ENCODE measurements around the gene LY86. TPM values are rescaled to one million over a fixed set of nuclear protein-coding genes. Genes with fewer than 3 reads are reported as not detected.

The LY86 gene
- total RNA-seq (2014; rRNA removed; shearing (Covaris generic)), result not detected in 2 replicates

GRCh38 chr6:6588064-6588923 lies at the start of gene LY86:
Gene LY86 (plus strand): TSS chr6:6588720. CDS start chr6:6588735, 15 bp downstream.
- no peak for DNase-seq (ENCODE audit: low read depth)

DNA sequence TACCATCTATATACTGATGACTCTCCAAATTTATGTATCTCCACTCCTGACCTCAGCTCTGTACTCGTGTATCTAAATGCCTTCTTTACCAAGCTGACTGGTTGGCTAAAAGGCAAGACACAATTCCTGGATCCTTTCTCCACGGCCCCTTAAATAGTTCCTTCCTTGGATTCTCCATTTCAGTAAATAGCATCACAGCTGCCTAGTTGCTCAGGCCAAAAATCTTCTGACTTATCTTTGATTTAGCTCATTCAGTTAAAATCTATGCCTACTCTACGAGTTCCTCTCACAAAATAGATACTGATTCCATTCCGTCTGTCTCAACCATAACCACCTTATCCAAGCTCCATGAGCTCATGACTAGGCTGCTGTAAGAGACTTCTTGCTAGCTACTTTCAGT lies 49.5 kb upstream of the LY86 start:
- DNase-seq (ENCODE audit: low read depth), result no peak

DNA sequence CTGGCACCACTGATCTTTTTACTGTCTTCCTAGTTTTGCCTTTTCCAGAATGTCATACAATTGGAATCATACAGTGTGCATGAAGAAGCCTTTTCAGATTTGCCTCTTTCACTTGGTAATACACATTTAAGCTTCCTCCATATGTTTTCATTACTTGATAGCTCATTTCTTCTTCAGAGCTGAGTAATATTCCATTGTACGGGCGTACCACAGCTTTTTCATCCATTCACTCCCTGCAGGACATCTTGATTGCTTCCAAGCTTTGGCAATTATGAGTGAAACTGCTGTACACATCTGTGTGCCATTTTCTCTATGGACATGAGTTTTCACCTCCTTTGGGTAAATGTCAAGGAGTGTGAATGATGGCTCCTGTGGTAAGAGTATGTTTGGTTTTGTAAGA lies 46.2 kb upstream of the LY86 start:
- DNase-seq (ENCODE audit: low read depth), result no peak

DNA sequence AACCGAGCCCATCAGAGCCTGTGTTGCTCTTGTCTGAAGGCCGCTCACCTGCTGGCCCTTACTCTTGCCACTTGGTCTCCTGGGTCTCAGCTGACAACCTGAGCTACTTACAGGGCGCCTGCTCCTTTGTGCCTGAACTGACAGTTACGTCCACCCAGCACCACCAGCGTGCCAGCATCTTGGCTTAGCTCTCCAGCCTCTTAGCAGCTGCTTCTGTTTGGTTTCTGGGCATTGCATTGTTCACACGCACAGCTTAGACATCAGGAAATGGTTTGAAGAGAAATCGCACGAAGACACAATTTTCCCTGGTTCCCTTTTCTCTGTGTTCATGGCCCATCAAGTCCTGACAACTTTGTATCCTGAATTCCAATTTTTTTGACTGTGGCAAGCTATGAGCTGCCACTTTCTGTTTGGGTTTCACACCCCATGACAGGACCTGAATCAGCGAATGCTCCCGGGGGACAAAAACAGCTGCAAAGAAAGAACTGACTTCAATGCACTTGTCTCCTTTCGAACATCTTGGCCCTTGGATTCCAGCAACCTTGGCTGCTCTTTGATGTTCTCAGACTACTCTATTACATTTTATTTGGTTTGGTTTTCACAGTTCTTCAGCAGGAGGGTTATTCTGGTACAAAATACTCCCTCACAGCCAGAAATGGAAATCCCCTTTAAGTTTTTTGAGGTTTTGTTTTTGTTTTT lies 45.2 kb upstream of the LY86 start:
- no peak for DNase-seq (ENCODE audit: low read depth)

GRCh38 chr6:6545616-6546317 lies 42.8 kb upstream of the LY86 start:
- DNase-seq (ENCODE audit: low read depth), result peak; percentile 54

- peak; percentile 71 for DNase-seq (ENCODE audit: low read depth)
Observed at GRCh38 chr6:6546318-6547109, 42.0 kb upstream of the LY86 start.

DNA sequence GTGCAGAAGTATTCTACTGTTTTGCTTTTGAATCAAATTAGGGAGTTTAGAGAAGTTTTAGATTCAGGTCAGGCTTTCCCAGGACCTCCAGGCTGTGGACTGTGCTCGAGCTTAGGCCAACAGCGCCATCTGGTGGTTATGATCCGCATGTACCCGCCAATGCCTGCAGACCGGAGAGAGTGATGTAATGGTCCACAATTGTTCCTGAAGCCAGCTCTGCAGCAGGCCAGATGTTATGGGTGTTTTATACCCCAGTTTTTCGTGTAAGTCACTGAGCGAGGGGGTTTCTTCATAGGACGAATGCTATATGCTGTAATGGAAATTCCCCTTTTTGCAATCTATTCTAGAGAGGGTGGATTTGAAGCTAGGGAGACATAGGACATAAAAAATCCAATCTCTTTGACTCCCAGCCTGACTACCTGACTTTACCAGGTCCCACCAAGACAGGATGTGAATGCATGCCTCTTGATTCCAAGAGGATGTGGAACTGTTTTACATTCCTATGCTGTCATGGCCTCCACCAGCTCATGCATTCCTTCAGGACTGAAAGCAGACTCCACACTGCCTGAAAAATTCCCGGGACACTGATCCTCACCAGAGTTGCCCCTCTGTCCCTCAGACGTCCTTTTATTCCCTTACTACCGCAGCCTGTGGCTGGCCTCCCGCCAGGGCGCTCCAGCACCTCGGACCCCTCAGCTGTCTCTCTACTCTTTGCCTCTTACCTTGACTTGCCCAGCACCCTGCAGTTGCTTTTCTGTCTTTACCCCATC lies 41.2 kb upstream of the LY86 start:
- DNase-seq (ENCODE audit: low read depth), result peak; percentile 94

GRCh38 chr6:6556161-6556737 lies 32.3 kb upstream of the LY86 start:
- no peak for DNase-seq (ENCODE audit: low read depth)

DNA sequence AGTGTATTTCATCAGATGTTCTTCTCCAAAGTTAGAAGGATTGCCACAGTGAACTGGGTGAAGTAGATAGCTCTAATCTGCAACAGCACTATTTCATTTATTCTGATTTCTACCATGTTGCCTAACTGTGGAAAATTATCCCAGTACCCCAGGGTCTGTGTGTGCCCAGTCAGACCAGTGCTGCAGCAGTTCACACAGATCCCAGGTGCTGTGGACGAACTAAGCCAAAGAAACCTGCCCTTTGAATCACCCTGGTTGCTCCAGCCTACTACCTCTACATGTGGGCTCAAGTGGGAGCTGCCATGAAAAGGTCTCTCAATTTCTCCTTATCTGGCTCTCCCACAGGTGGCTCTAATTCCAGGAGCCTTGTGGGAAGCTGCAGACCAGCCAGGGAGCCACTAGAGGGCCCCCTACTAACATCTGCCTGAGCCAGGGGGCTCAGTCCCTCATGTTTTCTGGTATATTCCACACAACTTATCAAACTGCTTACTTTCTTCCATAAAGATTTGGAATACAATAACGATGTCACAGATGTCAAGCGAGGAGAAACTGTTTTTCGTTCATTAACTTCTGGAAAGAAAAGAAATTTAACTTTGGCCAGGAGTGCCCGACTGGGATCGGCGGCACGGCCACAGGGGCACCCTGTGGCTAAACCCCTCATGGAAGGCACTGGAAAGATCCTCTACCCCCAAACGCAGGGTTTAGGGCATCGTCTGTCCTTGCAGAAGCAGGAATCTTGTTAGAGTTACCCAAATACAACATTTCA lies 31.6 kb upstream of the LY86 start:
- DNase-seq (ENCODE audit: low read depth), result peak; percentile 57

DNA sequence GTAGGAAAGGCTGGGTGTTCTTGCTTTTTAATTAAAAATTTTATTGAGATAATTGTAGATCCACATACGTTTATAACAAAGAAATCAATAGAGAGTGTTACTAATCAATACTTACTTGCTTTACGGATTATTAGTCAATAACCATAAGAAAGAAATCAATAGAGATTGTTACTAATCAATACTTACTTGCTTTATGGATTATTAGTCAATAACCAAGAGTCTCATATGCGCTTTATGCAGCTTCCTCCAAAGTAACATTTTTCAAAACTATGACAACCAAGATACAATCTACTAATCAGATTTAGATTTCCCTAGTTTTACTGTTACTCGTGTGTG lies 31.0 kb upstream of the LY86 start:
- DNase-seq (ENCODE audit: low read depth), result no peak

DNA sequence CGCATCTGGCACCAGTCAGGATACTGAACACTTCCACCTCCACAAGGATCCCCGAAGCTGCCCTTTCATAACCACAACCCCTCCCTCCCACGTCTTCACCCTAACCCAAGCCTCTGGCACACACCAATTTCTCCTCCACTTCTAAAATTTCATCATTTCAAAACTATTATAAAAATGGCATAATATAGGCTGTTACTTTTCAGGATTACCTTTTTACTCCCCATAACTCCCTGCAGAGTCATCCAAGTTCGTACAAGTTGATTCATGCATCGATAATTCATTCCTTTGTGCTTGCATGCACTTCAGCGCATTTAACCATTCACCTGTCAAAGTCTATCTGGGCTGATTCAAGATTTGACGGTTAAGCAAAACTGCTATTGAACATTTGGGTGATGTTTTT lies 30.6 kb upstream of the LY86 start:
- DNase-seq (ENCODE audit: low read depth), result no peak

- no peak for DNase-seq (ENCODE audit: low read depth)
Observed at GRCh38 chr6:6559994-6560570, 28.4 kb upstream of the LY86 start.

- no peak for DNase-seq (ENCODE audit: low read depth)
Observed at GRCh38 chr6:6560909-6561308, 27.6 kb upstream of the LY86 start.

- DNase-seq (ENCODE audit: low read depth), result no peak
Observed at GRCh38 chr6:6564154-6564553, 24.4 kb upstream of the LY86 start.

DNA sequence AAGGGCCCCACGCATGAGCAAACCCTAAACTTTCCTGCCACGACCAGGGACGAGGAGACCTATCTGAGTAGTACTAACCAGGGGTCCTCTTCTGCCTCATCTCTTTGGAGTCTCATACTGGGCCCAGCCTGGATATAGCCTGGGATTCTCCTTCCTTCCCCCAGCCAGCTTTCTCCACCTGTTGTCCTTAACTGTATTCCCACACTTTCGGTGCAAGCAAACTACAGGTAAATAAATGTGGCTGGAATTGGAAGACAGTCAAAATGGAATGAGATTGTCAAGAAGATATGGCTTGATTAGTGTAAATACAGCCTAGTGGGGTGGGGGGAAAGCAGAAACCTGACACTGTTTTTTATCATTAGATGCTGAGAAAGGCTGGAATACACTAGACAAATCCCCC lies 23.5 kb upstream of the LY86 start:
- no peak for DNase-seq (ENCODE audit: low read depth)

DNA sequence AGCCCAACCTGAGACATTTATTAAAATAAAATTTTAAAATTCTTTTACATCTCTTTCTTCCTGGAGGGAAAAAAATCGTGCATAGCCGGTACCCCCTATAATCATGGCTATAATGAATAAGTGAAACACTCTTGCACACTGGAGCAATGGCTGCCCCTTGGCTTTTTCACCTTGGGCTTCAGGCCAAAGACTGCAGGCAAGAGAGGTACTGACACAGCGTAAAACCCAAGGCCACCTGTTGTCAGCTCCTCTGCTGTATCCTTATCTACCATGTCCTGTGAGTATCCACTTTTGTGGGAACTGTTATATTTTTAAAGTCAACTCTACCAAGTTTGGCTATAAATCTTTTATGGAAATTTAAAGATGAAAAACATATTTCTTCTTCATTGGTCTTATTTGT lies 23.0 kb upstream of the LY86 start:
- no peak for DNase-seq (ENCODE audit: low read depth)

- no peak for DNase-seq (ENCODE audit: low read depth)
Observed at GRCh38 chr6:6566766-6567165, 21.8 kb upstream of the LY86 start.

- DNase-seq (ENCODE audit: low read depth), result no peak
Observed at GRCh38 chr6:6569096-6569810, 19.3 kb upstream of the LY86 start.

GRCh38 chr6:6569811-6570164 lies 18.7 kb upstream of the LY86 start:
- DNase-seq (ENCODE audit: low read depth), result no peak
